HepG2 (cell line): ENCODE measurements around the gene SLC6A17. TPM values are rescaled to one million over a fixed set of nuclear protein-coding genes. Genes with fewer than 3 reads are reported as not detected.

Experiments
- ATAC-seq: fragments of 200-7000 bp; cut with Tn5 transposase; 3 replicates; pipeline ENCODE4 v1.9.1; 2020; ENCODE audit warnings: mild to moderate bottlenecking, moderate library complexity
- BruUV-seq: library from RNA; stranded (reverse); fragments of 400-500 nt; replicated peaks from 2 replicates; lab custom pipeline; 2021; lab: Mats Ljungman, UMichigan
- CTCF ChIA-PET: fragments of 300-600 bp; formaldehyde crosslinking; extraction: SDS; loops from one replicate; lab custom pipeline; 2021; ENCODE audit warnings: low total read pairs, inconsistent platforms, low intra/inter-chr PET ratio; lab: Yijun Ruan, JAX
- POLR2A ChIA-PET: fragments of 350-600 bp; sonication (Branson Sonifier 250); formaldehyde crosslinking; loops from one replicate; lab custom pipeline; 2020; ENCODE audit warnings: antibody characterized with exemption, inconsistent platforms; lab: Yijun Ruan, JAX
- DNase-seq: peaks from one replicate; pipeline ENCODE4 v3.0.0-alpha.2; 2015; ENCODE audit warnings: low spot score
- FAIRE-seq: peaks from 3 replicates; lab custom pipeline; 2011; peaks lifted over from hg19 to GRCh38; lab: Jason Lieb, UNC
- H2AFZ ChIP-seq: one replicate; pipeline ENCODE4 v1.6.1; 2011; ENCODE audit warnings: low read length, inconsistent platforms
- H3K27ac ChIP-seq: fragments of 300-600 bp; 3 replicates; pipeline ENCODE4 v1.8.0; 2011; ENCODE audit warnings: mixed run types, mild to moderate bottlenecking, mixed read lengths, low read length, inconsistent platforms; ENCODE audit not compliant: insufficient read depth; ENCODE audit errors: extremely low read length
- H3K27me3 ChIP-seq, 2 experiments: fragments of 200-600 bp in 1 of 2; 2 replicates in 1 of 2; 3 replicates in 1 of 2; pipeline versions ENCODE4 v1.6.0 to v1.8.0; 2011; ENCODE audit warnings: low read length in 2 of 2, mild to moderate bottlenecking in 2 of 2, moderate library complexity in 2 of 2, inconsistent platforms in 1 of 2; ENCODE audit not compliant: insufficient read depth in 2 of 2, control insufficient read depth in 1 of 2
- H3K36me3 ChIP-seq, 2 experiments: fragments of 200-600 bp in 1 of 2; replicated peaks in 1 of 2; 2 replicates in 1 of 2; 3 replicates in 1 of 2; pipeline versions ENCODE4 v1.5.1 to v1.8.0; 2011; ENCODE audit warnings: low read length in 2 of 2, inconsistent platforms in 1 of 2; ENCODE audit not compliant: insufficient read depth in 2 of 2, control insufficient read depth in 1 of 2
- H3K4me1 ChIP-seq: 2 replicates; pipeline ENCODE4 v1.5.1; 2012; ENCODE audit warnings: low read length, inconsistent platforms; ENCODE audit not compliant: insufficient read depth
- H3K4me2 ChIP-seq: 2 replicates; pipeline ENCODE4 v1.6.0; 2011; ENCODE audit warnings: low read depth, low read length, inconsistent platforms
- H3K4me3 ChIP-seq, 3 experiments: fragments of 200-600 bp in 1 of 3; sonication (generic), shearing (Covaris generic) in 1 of 3; replicated peaks in 1 of 3; 2 replicates each; pipeline ENCODE4 v1.5.1; 2011 to 2016; ENCODE audit warnings: low read length in 3 of 3, inconsistent platforms in 2 of 3, low read depth in 2 of 3, mild to moderate bottlenecking in 2 of 3, control low read depth in 1 of 3, mixed read lengths in 1 of 3; ENCODE audit not compliant: insufficient read depth in 1 of 3
- H3K79me2 ChIP-seq: one replicate; pipeline ENCODE4 v1.6.1; 2011; ENCODE audit warnings: low read length, inconsistent platforms; ENCODE audit not compliant: insufficient read depth
- H3K9ac ChIP-seq: 2 replicates; pipeline ENCODE4 v1.6.0; 2011; ENCODE audit warnings: mild to moderate bottlenecking, low read depth, low read length, inconsistent platforms; ENCODE audit not compliant: insufficient read depth
- H3K9me3 ChIP-seq: 2 replicates; pipeline ENCODE4 v1.5.1; 2012; ENCODE audit warnings: mild to moderate bottlenecking, low read length
- H4K20me1 ChIP-seq: 2 replicates; pipeline ENCODE4 v1.6.0; 2011; ENCODE audit warnings: inconsistent platforms, mild to moderate bottlenecking, low read length, moderate library complexity; ENCODE audit not compliant: insufficient read depth
- ATAD3A ChIP-seq: sonication (generic); formaldehyde crosslinking; IDR thresholded peaks from 2 replicates; pipeline ENCODE4 v1.4.0; 2020; ENCODE audit warnings: missing genetic modification reagents
- BHLHE40 ChIP-seq: IDR thresholded peaks from 2 replicates; pipeline ENCODE4 v1.6.1; 2011; ENCODE audit warnings: low read length, improper control_type of control experiment
- BRCA1 ChIP-seq: sonication (generic); formaldehyde crosslinking; IDR thresholded peaks from 2 replicates; pipeline ENCODE4 v1.4.0; 2020; ENCODE audit warnings: missing genetic modification reagents
- HMGA1 ChIP-seq: sonication (generic); formaldehyde crosslinking; conservative IDR thresholded peaks from 2 replicates; pipeline ENCODE4 v1.4.0; 2020; ENCODE audit warnings: missing genetic modification reagents
- HNRNPUL1 ChIP-seq: fragments of 200-400 bp; formaldehyde crosslinking; IDR thresholded peaks from 2 replicates; pipeline ENCODE4 v1.6.1; 2017; ENCODE audit warnings: low read depth, mild to moderate bottlenecking, low read length, moderate library complexity
- MEF2D ChIP-seq: sonication (generic); formaldehyde crosslinking; IDR thresholded peaks from 2 replicates; pipeline ENCODE4 v1.5.1; 2020; ENCODE audit warnings: mild to moderate bottlenecking, missing genetic modification reagents
- NBN ChIP-seq: fragments of 450-650 bp; conservative IDR thresholded peaks from 2 replicates; pipeline ENCODE4 v1.6.1; 2017
- NCOA2 ChIP-seq: sonication (generic); formaldehyde crosslinking; IDR thresholded peaks from 2 replicates; pipeline ENCODE4 v1.8.0; 2022; ENCODE audit warnings: inconsistent platforms
- PAXIP1 ChIP-seq: sonication (generic); formaldehyde crosslinking; conservative IDR thresholded peaks from 2 replicates; pipeline ENCODE4 v1.4.0; 2020; ENCODE audit warnings: mild to moderate bottlenecking, missing genetic modification reagents, moderate library complexity
- SIX4 ChIP-seq: sonication (generic); formaldehyde crosslinking; IDR thresholded peaks from 2 replicates; pipeline ENCODE4 v1.4.0; 2020; ENCODE audit warnings: missing genetic modification reagents
- ZNF674 ChIP-seq: sonication (generic); formaldehyde crosslinking; IDR thresholded peaks from 2 replicates; pipeline ENCODE4 v1.5.0; 2020; ENCODE audit warnings: low read depth, mild to moderate bottlenecking, missing genetic modification reagents
- ZNF790 ChIP-seq: sonication (generic); formaldehyde crosslinking; IDR thresholded peaks from 2 replicates; pipeline ENCODE4 v1.8.0; 2022; ENCODE audit warnings: missing genetic modification reagents, mild to moderate bottlenecking, borderline replicate concordance
- WGBS: methylation state at CpG from one replicate; pipeline ENCODE4 v1.1.6; 2017; ENCODE audit warnings: low lambda C conversion rate; 5-methylcytosine and 5-hydroxymethylcytosine counted together
- in situ Hi-C: cut with HindIII; loops from 2 replicates; pipeline ENCODE4 v1.10.0; 2017; ENCODE audit warnings: low pct_unique_long_range_greater_than_20kb; ENCODE audit not compliant: extremely low pct_ligation_motif_present
- intact Hi-C: fragments of 100-400 bp; cut with micrococcal nuclease; formaldehyde crosslinking; loops from one replicate; pipeline ENCODE4 v1.10.0; 2022; ENCODE audit not compliant: unreplicated experiment
- polyA plus RNA-seq, 8 experiments: library from polyadenylated mRNA; depleted of rRNA in 3 of 8; stranded (reverse) in 7 of 8; unstranded in 1 of 8; fragments of >200 nt; fragmentation: Illumina TruSeq in 4 of 8; extraction: Trizol in 4 of 8; gene quantifications; 2 replicates each; pipeline versions ENCODE4 v1.2.1 to v1.2.3, GENCODE V29; 2011 to 2016; ENCODE audit warnings: low read depth in 4 of 8, missing spikeins in 1 of 8, mixed read lengths in 1 of 8; ENCODE audit not compliant: insufficient read depth in 1 of 8
- total RNA-seq, 5 experiments: library from RNA; depleted of rRNA; stranded (reverse); fragments of >200 nt; fragmentation: Illumina TruSeq; extraction: Trizol; gene quantifications; 2 replicates each; pipeline ENCODE4 v1.2.3, GENCODE V29; 2016; ENCODE audit warnings: low read depth in 1 of 5
- TF ChIP-seq, protein P1 (sequence below): IDR thresholded peaks from 2 replicates; pipeline ENCODE4 v1.6.1; 2016; ENCODE audit warnings: missing compliant biosample characterization, missing genetic modification reagents, borderline replicate concordance

The SLC6A17 gene
- total and polyA plus RNA-seq, 2 of the 13 experiments (the other 11 are each of a cell fraction or from before 2014, with no cell fraction given) = not detected

DNA sequence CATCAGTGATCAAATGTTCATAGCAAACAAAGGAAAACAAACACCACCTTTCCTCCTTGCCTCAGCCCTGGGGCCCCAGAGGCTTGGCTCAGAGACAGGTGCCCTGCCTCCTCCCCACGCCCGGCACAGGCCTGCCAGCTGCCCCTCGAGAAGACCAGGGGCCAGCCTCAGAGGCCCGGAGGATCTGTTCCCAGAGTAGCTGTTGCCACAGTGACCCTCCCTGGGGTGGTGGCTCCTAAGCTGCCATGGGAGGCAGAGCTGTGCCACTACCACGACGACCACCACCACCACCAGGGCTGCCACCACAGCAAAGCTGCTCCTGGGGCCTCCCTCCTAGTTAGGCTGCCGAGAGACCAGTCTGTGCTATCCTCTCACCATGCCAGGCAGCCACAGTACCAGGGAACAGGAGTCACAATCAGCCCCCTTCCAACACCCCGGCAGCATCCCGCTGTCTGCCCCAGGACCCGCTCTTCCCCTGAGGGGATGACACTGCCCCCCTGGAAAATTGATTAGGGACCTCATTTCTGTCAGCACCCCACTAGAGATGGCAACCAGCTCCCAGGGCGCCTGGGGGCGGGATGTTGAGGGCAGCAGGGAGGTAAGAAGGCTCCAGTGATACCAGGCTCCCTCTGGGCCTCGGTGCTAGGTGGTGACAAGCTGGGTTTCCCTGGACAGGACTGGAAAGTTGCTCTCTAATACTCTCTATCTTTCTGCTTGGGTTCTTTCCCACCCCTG is 90.3 kb downstream of the SLC6A17 start:
- H4K20me1 ChIP-seq = no peaks in the 10 kb centered on the region
- H2AFZ ChIP-seq = no peak overlapping the region
- no TSS peak for BruUV-seq
- peaks cover 7 to 46% of the 10 kb centered on the region in 2 experiments; a peak in 3 of 5 replicates for H3K27me3 ChIP-seq
- DNase-seq = no peak
- no peak overlapping the region for H3K27ac ChIP-seq
- WGBS = 25% methylated on average over 10 of the region's 13 CpGs
- no peak overlapping the region for H3K4me2 ChIP-seq
- intact Hi-C loops = no loop called here
- no peaks in the 10 kb centered on the region for H3K4me1 ChIP-seq
- CTCF ChIA-PET = no interaction called here
- no peak for TF ChIP-seq ZNF790
- no peak for TF ChIP-seq BRCA1
- no peak for TF ChIP-seq HMGA1 (CRISPR knock-in tag)
- TF ChIP-seq SIX4 = no peak
- no peaks in the 10 kb centered on the region for H3K79me2 ChIP-seq
- FAIRE-seq = no peak
- ATAC-seq = no peak; the same call in 2 of the 3 replicates
- H3K36me3 ChIP-seq = no peaks in the 10 kb centered on the region
- POLR2A ChIA-PET = no interaction called here
- H3K4me3 ChIP-seq = no peak overlapping the region
- in situ Hi-C loops = no loop called here
- no peak overlapping the region for H3K9ac ChIP-seq
- no peaks in the 10 kb centered on the region for H3K9me3 ChIP-seq

DNA sequence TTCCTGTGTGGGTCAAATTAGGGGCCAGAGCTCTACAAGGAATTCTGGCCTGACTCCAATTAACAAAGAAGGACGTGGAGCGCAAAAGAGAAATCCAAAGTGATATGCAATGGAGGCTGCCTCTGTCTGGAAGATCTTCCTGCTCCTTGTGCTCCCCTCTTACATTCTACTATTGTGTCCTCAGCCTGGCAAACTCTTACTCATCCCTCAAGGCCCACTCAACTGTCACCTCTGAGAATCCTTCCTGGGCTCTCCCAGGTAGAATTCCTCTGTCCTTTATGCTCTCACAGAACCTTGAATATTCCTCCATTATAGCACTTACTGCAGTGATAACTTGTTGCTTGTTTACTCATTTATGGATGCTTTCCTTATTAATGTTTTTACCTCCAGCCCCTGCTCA is 91.2 kb downstream of the SLC6A17 start:
- no peaks in the 10 kb centered on the region for H3K9me3 ChIP-seq
- no peak overlapping the region for H3K4me2 ChIP-seq
- POLR2A ChIA-PET = no interaction called here
- no peak overlapping the region for H3K27ac ChIP-seq
- no peak overlapping the region for H3K4me3 ChIP-seq
- H3K79me2 ChIP-seq = no peaks in the 10 kb centered on the region
- ATAC-seq (no peak), DNase-seq (no peak), FAIRE-seq (no peak)
- H3K27me3 ChIP-seq = peaks cover 7 to 52% of the 10 kb centered on the region in 2 experiments; a peak in 3 of 5 replicates
- CTCF ChIA-PET = no interaction called here
- H2AFZ ChIP-seq = no peak overlapping the region
- BruUV-seq = no TSS peak
- in situ Hi-C loops = no loop called here
- WGBS = 0% methylated on average over 2 of the region's 2 CpGs
- H4K20me1 ChIP-seq = no peaks in the 10 kb centered on the region
- intact Hi-C loops = no loop called here
- no peaks in the 10 kb centered on the region for H3K4me1 ChIP-seq
- no peak overlapping the region for H3K9ac ChIP-seq
- no peaks in the 10 kb centered on the region for H3K36me3 ChIP-seq
- TF ChIP-seq, protein P1, sequence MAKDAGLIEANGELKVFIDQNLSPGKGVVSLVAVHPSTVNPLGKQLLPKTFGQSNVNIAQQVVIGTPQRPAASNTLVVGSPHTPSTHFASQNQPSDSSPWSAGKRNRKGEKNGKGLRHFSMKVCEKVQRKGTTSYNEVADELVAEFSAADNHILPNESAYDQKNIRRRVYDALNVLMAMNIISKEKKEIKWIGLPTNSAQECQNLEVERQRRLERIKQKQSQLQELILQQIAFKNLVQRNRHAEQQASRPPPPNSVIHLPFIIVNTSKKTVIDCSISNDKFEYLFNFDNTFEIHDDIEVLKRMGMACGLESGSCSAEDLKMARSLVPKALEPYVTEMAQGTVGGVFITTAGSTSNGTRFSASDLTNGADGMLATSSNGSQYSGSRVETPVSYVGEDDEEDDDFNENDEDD (CRISPR knock-in tag) = no peak
- TF ChIP-seq NBN = no peak
- TF ChIP-seq NCOA2 (CRISPR knock-in tag) = no peak
- no peak for TF ChIP-seq HNRNPUL1
- TF ChIP-seq MEF2D (CRISPR knock-in tag) = no peak
- TF ChIP-seq ATAD3A (CRISPR knock-in tag) = no peak
- no peak for TF ChIP-seq PAXIP1 (CRISPR knock-in tag)
- TF ChIP-seq BHLHE40 = no peak
- no peak for TF ChIP-seq ZNF674 (CRISPR knock-in tag)
